NCI-H1105 treated with DMSO at 0.1 percent for 48 hours (cell line): ENCODE measurements around the gene FBXL7.

Experiments
- DNase-seq: peaks from one replicate; lab custom pipeline; 2025; lab: John Stamatoyannopoulos, UW

FBXL7 gene

DNA sequence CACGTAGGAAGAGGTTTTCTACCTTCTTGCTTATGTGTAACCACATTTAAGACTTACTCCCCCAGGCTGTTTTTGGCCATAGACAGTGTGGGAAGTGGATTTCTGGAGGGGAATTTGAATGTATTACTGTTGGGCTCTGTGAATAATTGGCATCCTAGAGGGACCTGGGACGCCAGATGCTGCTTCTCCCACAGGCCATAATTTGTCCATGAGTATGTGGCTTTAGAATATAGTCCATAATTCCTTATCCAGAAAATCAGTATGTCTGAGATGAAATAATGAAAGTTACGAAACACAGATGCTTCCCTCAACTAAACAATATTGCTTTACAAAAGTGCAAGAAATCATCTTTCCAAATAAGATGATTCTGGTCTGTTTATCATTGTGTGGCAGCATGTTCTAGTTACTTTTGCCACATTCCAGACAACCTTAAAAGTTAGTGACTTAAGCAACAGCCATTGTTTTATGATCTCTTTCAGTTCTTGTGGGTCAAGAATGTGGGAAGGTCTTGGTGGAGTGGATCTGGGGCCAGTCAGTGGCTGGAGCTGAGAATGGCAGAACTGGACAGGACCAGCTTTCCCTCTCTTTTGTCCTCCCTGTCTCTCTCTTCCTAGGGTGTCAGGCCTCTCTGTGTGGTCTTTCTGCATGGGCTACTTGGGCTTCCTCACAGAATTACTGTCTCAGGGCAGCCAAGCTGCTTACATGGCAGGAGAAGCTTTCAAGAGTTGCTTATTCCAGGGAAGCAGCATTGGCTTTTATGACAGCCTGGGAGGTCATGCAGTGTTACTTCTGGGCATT lies 79.4 kb downstream of the FBXL7 start:
- DNase-seq = no peak

DNA sequence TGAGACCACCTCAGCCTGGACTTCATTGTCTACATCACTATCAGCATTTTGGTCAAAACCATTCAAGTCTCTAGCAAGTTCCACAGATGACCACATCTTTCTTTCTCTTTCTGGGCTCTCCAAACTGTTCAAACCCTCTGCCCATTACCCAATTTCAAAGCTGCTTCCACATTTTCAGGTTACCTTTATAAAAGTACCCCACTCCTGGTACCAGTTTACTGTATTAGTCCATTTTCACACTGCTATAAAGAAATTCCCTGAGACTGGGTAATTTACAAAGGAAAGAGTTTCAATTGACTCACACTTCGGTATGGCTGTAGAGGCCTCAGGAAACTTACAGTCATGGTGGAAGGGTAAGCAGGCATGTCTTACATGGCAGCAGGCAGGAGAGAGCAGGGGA lies 84.5 kb downstream of the FBXL7 start:
- no peak for DNase-seq

DNA sequence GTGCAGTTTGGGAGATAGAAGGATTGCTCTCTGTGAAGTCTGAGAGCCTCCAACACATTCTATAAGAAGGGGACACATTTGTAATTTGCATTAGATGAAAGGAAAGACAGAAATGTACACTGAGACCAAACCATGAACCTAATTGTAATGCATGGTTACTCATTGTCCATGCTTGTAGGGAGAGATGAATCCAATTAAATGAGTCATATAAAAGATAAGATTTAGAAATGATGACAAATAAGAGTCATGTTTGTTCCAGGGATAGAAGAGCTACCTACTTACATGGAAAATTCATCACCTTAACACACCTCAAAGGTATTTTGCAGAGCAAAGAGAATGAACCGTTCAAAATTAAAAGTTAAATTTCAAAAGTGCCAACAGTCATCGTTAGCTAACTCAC lies 85.1 kb downstream of the FBXL7 start:
- DNase-seq = no peak

DNA sequence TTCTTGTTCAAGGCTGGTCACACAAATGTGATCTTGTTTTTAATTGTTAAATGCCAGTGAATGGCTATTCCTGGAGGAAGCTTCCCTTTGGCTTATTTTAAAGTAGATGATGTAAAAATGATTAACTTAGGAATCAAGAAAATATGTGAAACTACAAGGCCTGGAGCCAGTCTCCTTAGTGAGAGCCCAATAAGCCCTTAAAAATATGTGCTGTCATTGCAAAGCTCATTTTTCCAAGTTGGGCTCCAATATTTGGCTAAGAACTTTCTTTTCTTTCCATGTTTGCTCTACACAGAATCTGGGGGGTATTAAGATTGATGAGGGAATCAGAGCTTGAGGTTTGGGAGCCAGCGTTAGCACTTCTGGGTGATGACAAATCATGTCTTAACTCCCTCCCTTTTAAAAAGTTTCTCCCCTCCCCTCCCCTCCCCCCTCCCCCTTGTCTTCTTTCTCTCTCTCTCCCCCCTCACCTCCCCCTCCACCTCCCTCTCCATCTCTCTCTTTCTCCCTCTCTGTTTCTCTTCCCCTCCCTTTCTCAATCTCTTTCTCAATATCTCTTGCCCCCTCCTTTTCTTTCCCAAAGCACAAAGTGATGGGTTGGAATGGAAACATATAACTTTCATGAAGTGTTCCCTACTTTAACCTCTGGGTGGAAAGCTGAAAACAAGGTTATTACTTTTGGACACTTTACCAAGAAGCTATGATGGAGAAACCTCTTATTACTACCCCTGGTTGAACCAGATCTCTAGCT lies 86.0 kb downstream of the FBXL7 start:
- no peak for DNase-seq

DNA sequence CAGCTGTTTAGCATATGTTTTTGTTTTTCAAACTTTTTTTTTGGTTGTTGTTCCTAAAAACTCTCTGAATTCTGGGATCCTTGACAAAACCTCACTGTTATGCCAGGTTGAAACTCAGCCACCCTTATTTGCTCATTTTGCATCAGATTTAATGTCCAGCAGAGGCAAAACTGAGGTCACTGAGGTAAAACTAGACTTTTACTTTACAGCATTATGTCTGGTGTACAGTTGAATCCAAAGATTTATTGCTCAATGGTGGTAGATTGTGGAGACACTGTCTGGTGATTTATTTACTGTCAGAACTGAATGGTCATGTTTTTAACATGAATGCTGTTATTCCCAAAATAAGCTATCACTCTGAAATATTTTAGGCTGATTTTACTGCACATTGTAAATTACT lies 87.9 kb downstream of the FBXL7 start:
- DNase-seq = no peak

DNA sequence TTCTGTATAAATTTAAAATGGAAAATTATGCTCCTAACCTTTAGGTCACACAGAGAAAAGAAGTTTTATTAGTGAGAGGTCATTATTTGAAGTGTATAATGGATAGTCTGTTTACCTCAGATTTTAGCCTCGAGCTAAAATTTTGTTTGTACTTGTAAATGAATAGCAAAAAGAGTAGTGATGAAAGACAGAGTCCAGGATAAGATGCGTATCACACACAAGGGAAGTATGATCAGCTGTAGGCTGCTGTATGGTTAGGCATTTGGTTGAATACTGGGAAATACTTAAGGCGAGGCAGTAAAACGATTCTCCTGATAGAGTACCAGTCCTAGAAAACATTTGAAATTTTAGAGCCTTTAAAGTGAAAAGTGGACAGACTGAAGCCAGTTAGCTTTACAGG lies 92.7 kb downstream of the FBXL7 start:
- DNase-seq = peak; percentile 30

DNA sequence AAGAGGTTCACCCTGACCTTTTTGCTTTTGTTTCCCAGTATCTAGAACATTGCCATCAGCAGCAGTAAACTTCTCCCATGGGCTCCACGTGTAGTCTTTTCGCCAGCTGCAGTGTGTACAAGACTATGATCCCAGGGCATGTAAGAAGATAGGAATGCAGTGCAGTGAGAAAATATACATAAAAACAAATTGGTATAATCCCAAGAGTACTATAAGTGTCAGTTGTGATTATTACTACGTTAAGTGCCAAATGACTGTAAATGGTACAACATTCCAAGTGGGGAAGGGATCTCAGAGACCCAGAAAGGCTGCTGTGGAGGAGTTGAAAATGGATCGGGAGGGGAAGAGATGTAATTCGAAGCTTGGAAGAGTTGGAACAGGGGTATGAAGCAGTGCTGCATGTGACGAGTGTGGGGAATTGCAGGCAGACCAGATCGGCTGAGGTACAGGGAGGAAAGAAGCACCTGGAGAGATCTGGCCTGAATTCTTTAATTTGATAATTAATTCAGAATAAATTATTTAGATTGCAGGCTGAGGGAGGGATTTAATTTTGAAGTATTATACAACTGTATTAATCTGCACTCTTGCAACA lies 95.1 kb downstream of the FBXL7 start:
- DNase-seq = no peak

DNA sequence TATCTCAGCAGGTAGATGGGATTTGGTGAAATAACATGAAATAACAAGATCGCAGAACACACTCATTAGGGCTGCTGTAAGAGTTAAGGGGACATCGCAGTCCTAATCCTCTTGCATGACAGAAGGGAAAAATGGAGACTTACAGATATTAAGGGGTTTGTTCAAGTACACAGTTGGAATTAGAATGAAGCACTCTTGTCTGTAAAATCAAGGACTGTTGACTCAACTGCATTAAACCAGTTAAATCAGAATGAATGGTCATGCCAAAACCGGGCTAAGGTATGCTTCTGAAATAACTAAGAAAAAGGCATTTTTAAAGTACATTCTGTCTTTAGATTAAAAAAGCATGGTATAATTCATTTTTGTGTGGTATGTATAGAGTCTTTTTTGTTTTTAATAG lies 95.9 kb downstream of the FBXL7 start:
- no peak for DNase-seq

DNA sequence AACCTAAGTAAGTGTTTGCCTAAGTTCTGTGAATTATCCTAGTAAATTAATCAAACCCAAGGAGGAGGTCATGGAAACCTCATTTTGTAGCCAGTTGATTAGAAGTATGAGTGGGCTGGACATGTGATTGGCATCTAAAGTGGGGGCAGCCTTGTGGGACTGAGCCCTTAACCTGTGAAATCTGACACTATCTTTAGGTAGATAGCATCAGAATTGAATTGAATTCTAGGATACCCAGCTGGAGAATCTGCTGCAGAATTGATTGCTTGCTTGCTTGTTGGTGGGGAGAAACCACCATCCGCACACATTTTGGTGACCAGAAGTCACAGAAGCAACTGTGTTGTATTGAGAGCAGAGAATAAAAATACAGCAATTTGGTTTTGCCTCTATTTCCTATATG lies 97.0 kb downstream of the FBXL7 start:
- no peak for DNase-seq

DNA sequence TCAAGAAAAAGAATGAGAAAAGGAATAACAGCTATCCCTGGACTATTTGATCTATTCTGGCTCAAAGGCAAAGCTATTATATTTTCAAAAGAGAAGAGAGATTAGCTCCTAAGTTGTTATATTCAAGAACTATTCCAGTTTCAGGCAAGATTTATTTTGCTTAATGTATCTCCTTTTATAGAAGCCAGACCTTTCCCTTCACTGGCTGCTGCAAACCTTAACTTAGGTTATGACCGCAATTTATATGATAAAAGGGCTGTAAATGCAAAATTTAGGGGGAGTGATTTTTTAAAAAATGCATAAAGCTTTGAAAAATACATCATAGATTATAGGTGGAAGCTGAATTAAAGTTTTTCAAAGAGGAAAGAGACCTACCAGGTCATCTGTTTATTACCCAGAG lies 97.8 kb downstream of the FBXL7 start:
- DNase-seq = no peak

DNA sequence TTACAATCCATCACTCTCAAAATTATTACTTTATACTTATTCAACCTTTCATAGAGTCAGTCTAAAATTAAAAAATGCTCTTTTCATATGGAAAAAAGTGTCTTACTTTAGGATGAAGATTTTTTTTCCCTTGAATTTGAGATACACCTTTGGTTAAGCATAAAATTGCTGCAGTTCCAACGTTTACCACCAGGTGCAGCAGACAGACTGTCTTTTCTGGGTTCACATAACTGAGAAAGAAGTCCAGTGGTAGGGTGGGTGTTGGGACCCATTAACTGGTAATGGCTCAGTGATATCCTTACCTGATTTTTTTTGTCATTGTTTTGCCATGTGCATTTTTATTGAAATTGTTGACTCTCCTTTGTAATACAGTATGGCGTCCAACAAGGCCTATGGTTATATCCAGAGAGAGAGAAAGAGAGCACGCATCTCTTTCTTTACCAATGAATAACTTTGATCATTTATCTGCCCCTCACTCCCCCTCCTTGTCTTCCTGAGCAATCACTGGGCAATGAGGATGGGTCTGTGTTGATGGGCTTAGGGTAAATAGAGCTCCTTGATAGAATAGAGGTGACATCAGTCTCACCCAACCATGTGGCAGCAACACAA lies 98.4 kb downstream of the FBXL7 start:
- peak; percentile 2 for DNase-seq

DNA sequence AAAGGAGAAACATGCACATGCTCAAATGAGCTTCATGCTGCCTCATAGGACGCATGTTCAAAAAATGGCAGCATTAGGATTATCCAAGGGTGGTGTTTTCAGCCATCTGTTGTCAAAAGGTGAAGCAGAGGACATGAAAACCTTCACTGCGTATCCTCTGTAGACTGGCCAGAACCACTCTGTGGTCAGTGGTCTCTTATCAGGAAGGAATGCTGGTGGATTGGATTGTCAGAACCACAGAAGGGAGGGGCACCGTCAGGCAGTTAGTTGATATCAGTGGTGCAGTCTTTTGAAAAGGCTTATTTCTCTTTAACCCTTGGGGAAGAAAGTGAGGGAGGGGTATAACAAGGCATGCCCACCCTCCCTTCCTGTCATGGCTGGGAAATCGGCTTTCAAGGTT lies 100.1 kb downstream of the FBXL7 start:
- DNase-seq = no peak

DNA sequence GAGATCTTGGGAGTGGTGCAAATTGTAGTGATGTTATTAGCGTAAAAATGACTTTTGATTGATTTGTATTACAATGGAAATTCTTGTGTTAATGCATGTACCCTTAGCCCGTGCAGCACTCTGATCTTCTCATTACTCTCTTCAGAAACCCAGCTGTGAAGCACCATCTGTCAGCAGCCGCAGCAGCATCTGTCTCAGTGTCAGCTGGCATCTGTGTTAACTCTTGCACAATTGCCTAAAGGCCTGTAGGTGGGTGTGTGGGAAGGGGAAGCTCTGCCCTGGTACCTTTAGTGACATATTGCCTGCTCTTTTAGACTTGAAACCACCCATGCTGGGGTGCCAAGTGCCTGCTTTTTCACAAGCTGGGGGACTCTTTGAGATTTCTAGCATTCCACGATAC lies 101.3 kb downstream of the FBXL7 start:
- DNase-seq = no peak

DNA sequence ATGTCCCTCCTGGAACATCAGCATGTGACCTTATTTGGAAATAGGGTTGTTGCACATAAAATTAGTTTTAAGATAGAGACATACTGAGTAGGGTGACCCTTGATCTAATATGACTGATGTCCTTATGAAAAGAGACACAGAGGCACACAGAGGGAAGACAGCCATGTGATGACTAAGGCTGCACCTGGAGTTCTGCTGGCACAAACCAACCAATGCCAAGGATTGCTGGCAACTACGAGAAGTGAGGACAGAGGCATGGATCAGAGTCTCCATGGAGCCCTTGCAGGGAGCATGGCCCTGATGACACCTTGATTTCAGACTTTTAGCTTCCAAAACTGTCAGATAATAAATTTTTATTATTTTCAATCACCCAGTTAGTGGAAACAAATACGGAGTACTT lies 101.9 kb downstream of the FBXL7 start:
- DNase-seq = no peak

DNA sequence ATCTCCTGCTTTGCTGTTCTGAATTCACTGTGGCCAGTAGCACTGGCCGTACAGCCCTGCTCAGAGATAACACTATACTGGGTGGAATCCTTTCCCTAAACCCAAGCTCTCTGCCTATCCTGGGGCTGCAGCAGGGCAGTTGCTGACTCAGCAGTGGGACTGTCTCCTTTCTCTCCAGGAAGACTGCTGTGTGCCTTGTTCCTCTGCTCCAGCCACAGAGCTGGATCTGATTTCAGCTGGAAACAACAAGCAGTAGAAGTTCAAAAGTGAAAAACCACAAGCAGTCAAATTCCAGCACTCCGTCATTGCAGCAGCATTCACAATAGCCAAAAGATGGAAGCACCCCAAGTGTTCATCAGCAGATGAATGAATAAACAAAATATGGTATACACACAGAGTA lies 105.0 kb downstream of the FBXL7 start:
- DNase-seq = no peak

DNA sequence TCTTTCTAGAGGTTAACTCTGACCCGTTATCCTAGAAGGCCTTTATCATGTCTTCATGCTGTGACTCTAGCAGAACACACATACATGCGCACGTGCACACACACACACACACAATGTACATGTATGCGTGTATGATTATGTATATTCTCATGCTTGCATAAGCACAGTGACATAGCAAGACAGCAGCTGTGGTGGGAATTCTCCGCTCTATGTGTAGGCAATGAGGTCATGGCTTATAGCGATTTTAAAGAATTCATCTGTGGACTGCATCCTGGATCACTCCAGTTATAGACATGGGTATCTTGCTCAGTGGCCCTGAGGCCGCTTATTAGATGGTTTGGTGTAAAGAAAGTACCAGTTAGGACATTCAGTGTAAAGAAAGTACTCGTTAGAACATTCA lies 106.2 kb downstream of the FBXL7 start:
- no peak for DNase-seq

DNA sequence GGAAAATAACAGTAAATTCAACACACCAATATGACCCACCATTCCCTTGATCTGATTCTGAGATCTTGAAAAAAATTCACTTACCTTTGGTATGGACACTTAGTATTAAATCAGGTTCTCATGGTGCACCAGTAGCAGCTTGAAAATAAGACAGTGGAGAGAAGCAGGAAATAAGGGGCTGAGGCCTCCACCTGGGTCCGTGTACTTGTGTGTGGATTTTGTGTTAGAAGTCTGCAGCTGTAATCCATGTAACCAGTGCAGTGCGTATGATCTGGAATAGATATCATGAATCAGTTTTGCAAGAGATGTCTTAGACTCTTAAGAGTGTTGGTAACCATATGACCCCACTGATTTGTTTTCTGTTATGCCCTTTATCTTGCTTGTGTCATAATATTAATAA lies 107.1 kb downstream of the FBXL7 start:
- DNase-seq = no peak

DNA sequence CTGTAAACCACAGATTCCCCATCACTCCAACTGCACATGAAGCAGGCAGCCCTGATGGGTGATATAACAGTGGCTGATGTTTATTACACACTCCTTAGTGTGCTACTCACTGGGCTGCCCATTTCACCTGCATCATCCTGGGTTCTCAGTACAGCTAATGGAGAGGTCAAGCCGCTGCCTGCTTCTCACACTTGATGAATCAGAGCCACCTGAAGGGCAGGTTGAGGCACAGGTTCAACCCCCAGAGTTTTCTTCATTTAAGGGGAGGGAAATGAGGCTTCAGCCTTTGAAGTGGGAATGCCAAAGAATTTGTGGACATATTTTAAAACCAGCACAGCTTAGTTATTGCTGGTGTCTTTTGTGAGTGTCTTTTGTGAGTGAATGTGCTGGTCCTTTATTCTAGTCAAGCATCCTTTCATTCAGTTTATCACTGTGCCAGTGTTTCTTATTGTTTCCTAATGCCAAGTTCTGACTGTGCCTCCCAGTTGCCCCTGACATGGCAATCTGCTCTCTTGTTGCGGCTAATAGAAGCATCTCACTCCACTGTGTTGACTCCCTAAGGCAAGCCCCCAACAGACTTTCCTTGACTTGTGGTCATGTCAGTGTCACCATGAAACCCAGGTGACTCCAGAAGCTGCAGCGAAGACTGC lies 109.2 kb downstream of the FBXL7 start:
- no peak for DNase-seq

DNA sequence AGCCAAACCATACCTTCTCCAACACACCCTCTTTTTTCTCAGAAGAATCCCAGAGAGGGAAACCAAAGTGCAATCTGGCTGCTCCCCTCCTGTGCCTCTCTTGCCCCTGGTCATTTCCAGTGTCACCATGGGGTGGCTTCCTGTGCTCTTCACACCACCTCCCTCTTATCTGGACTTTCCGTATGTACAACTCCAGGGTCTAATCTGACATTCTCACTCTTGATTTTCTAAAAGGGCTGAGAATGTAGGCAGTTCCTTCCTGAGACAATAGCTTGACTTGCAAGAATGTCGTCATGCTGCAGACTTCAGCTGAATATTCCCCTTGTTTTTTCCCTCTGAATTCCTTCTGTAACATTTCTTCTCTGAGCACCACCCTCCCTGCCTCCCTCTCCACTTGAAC lies 110.2 kb downstream of the FBXL7 start:
- DNase-seq = no peak

DNA sequence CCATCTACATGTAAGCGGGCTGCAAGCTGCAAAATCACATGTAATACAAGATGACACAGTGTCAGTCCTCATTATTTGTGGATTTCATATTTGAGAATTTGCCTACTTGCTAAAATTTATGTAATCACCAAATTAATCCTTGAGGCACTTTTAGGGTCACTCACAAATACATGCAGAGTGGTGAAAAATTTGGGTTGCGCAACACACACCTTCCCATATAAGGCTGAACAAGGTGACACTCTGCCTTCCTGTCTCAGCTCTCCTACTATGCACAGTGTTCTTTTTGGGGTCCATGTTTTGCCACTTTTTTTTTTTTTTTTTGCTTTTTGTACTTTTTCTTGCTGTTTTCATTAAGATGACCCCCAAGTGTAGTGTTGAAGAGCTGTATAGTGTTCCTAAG lies 111.0 kb downstream of the FBXL7 start:
- no peak for DNase-seq

DNA sequence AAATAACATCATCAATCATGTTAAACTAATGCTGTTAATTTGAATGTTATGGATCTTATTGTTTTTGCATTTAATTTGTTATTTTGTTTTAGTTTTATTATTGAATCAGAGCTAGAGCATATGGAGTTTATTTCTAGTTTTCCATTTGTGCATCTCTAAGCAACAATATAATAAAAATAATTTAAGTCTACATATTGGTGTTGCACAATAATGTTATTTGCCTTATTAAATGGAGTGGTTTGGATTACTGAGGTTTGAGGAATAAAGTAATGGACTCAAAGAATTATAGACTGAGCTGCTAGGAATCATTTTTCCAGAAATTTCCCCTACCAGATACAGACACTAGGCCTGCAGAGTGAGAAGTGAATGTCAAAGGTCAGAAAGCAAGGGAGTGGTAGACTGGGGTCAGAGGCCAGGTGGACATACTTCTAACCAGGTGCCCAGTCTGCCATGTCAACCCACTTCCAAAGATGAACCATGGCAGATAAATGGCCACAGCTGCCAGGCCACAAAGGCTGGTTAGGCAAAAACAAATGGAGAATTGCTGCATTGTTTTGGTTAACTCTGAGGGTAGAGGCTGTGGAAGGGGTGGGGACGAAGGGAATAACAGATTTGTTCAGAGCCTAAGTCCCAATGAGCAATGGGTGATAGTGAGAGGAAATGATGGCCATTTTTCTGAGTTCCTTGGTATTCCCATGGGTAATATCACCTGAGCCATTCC lies 113.1 kb downstream of the FBXL7 start:
- DNase-seq = no peak

DNA sequence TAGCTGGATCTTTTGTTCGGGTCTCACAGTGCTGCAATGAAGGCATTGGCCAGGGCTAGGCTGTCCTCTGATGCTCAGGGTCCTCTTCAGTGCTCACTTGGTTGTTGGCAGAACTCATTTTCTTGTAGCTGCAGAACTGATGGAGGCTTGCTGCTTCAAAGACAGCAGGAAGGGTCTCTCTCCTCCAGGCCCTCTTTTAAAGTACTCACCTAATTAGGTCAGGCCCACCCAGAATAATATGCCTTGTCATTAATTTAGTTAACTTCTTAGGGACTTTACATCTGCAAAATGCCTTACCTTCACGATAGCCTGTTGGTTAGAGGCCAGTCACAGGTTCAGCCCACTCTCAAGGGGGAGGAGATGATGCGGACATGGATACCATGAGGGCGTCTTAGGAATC lies 114.7 kb downstream of the FBXL7 start:
- no peak for DNase-seq
